HepG2 (cell line): ENCODE results near the gene NUP58.

Experiments
- CTCF ChIP-seq: sonication (generic); formaldehyde crosslinking; IDR thresholded peaks from 2 replicates; pipeline ENCODE4 v1.5.0; 2020; ENCODE audit warnings: mild to moderate bottlenecking, missing genetic modification reagents, moderate library complexity
- ELF1 ChIP-seq: sonication (generic); formaldehyde crosslinking; IDR thresholded peaks from 2 replicates; pipeline ENCODE4 v1.4.0; 2020; ENCODE audit warnings: missing genetic modification reagents
- NFE2L1 ChIP-seq: sonication (generic); formaldehyde crosslinking; IDR thresholded peaks from 2 replicates; pipeline ENCODE4 v1.4.0; 2020; ENCODE audit warnings: missing genetic modification reagents, mild to moderate bottlenecking, borderline replicate concordance
- TRIM22 ChIP-seq: fragments of 450-650 bp; IDR thresholded peaks from 2 replicates; pipeline ENCODE4 v1.6.1; 2017
- ZNF510 ChIP-seq: sonication (generic); formaldehyde crosslinking; IDR thresholded peaks from 2 replicates; pipeline ENCODE4 v1.4.0; 2020; ENCODE audit warnings: low read depth, mild to moderate bottlenecking, missing genetic modification reagents
- ZNF713 ChIP-seq: sonication (generic); formaldehyde crosslinking; IDR thresholded peaks from 2 replicates; pipeline ENCODE4 v1.4.0; 2020; ENCODE audit warnings: mild to moderate bottlenecking, missing genetic modification reagents

GRCh38 chr13:25281935-25282332 lies 19.5 kb upstream of the NUP58 start:
- TF ChIP-seq ZNF510 (no peak), ELF1 (CRISPR knock-in tag) (no peak), ZNF713 (no peak), NFE2L1 (no peak), TRIM22 (no peak), CTCF (CRISPR knock-in tag) (no peak)
